Measurements from ENCODE around the gene CTRL.
A peak's percentile ranks its signal among the peaks of the same experiment; 100 is the strongest.
"Not testable (repeated sequence)": the region's sequence is repeated elsewhere in the genome, so short reads cannot be mapped to it uniquely, and the experiment has no call there.

CTRL gene

DNA sequence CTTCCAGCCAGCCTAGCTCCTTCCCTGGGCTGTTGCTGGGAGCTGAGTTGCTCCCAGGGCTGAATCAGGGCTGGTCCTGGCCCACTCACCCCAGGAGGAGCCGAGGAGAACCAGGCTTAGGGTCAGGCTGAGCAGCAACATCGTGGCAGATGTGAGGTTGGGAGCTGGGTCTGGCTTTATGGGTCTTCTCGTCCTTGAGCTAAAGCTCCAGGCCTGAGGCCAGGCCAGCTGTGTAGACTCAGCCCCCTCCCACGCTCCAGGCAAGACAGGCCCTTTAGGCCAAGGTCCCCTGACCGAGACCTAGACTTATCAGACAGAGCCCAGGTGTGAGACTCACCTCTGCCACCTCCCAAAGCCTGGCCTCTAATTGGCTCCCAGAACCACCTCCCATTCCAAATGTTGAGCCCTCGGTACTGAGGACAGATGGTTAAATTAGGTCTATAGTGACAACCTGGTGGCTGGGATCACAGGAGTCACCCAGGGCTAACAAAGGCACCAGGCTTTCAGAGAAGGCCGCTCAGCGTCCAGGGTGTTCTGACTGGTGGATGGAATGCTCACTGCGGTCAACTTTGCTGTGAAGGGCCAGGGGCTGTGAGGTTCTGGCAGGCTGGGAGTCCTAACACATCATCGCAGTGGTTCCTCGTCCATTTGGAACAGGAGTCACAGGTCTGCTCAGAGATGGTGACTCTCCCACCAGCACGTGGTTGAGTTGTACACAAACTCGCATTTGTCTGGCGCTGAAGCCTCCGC is at the start of gene CTRL:
CTRL (minus strand) TSS at position 151 of the 750 bp plus-strand sequence; CDS start at position 141, 10 bp downstream.
- Mint-ChIP-seq H3K4me3 (no peak within 1 kb of the TSS), H3K4me1 (ENCODE audit: low read depth) (peaks cover 18% of the 10 kb centered on the region), H3K9me3 (no peaks in the 10 kb centered on the region), H3K27ac (no peak within 1 kb of the TSS), H3K27me3 (no peaks in the 10 kb centered on the region), H3K36me3 (ENCODE audit: low read depth) (peaks cover 97% of the 10 kb centered on the region)
- intact Hi-C loops (cut with micrococcal nuclease) = loop anchor here (10.0 kb wide), 1 partner anchor 57 kb away; the partner anchor contains the start of gene EDC4

DNA sequence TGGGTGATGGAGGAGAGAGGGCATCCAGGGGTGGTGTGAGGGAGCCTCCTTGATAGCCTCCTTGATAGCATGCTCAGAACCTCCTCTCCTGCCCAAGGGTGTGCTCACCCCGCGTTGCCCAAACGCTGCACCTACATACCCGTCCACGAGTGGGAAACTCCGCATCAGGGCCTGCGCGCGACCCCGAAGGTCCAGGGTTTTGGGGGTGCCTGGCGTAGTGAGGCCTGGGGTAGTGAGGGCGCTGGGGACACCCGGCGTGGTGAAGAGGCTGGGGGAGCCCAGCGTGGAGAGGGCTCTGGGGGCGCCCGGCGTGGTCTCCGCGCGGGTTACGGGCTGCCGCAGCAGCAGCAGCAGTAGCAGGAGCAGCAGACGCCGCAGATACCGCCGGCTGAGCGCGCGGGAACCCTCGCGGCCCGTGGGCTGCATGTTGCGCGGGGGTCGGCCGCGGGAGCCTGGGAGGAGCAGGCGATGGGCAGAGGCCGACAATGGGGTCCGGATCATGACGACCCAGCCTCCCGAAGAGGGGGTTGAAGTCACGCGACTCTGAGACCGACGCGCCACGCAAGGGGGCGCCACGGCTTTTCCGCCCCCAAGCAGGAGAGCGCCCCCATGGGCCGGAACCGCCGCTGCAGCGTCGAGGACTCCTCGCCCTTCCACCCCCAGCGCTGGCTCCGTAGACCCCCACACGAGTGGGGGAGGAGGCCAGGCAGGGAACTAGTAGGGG is 48.5 kb upstream of the CTRL start, which contains the start of gene DPEP3:
DPEP3 (minus strand) TSS at position 545 of the 724 bp plus-strand sequence; CDS start at position 426, 119 bp downstream.
- H3K36me3 Mint-ChIP-seq (ENCODE audit: low read depth) = no peaks in the 10 kb centered on the region
- no peak within 1 kb of the TSS for H3K4me3 Mint-ChIP-seq
- intact Hi-C loops (cut with micrococcal nuclease) = no loop called here
- H3K4me1 Mint-ChIP-seq (ENCODE audit: low read depth) = peaks cover 24% of the 10 kb centered on the region
- no peaks in the 10 kb centered on the region for H3K9me3 Mint-ChIP-seq
- H3K27ac Mint-ChIP-seq = no peak within 1 kb of the TSS
- peaks cover 28% of the 10 kb centered on the region for H3K27me3 Mint-ChIP-seq

DNA sequence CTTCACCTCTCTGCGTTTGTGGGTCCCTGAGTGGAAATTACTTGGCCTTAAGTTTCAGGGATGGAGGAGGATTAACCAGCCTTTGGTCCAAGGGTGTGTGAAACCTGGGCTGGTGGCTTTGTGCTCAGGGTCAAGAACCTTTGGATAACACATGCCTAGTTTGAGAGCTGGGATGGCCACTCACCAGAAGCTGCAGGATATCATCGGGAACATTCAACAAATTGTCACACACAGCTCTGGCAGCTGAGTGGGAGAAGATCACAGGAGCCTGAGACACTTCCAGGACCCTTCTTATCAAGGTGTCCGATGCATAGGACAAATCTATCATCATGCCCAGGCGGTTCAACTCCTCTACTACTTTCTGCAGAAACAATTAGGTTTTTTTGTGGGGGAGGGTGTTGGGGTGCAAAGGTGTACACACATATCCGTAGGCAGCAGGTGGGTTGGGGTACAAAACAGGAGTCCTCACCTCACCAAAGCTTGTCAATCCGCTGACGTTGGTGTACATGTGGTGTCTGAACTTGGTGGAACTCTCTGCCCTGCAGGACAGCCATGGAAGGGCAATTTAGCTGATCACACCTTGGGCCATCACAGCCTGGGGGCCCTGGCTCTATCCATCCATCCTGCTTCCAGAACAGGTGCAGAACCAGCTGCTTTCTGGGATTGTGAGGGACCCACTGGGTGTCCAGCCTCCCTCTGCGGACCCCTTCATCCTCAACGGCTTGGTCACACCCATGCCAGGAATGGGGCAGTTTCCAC is 46.0 kb upstream of the CTRL start:
- Mint-ChIP-seq H3K27ac (no peak overlapping the region), H3K36me3 (ENCODE audit: low read depth) (no peaks in the 10 kb centered on the region), H3K27me3 (peaks cover 34% of the 10 kb centered on the region), H3K9me3 (no peaks in the 10 kb centered on the region), H3K4me3 (no peak overlapping the region), H3K4me1 (ENCODE audit: low read depth) (peaks cover 5% of the 10 kb centered on the region)
- intact Hi-C loops (cut with micrococcal nuclease) = no loop called here

DNA sequence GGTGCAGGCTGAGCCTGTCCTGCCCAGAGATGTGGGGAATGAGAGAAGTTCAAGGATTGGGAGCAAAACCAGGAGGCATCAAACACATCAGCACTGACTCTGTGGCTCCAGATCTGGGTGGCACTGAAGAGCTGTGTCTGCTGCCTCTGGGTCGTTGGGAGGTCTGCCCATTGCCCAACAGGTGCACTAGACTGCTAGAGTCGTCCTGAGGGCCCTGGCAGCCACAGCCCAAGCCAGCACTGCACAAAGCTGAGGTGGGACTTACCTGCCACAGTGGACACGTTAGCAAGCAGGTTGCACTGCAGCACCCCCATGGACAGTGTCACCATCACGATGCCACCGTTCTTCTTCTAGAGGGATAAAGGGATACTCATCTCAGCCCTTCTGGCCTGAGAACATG is 45.3 kb upstream of the CTRL start:
- H3K27me3 Mint-ChIP-seq = peaks cover 31% of the 10 kb centered on the region
- H3K9me3 Mint-ChIP-seq = no peaks in the 10 kb centered on the region
- H3K27ac Mint-ChIP-seq = no peak overlapping the region
- no peak overlapping the region for H3K4me3 Mint-ChIP-seq
- H3K4me1 Mint-ChIP-seq (ENCODE audit: low read depth) = no peaks in the 10 kb centered on the region
- H3K36me3 Mint-ChIP-seq (ENCODE audit: low read depth) = no peaks in the 10 kb centered on the region
- intact Hi-C loops (cut with micrococcal nuclease) = no loop called here

DNA sequence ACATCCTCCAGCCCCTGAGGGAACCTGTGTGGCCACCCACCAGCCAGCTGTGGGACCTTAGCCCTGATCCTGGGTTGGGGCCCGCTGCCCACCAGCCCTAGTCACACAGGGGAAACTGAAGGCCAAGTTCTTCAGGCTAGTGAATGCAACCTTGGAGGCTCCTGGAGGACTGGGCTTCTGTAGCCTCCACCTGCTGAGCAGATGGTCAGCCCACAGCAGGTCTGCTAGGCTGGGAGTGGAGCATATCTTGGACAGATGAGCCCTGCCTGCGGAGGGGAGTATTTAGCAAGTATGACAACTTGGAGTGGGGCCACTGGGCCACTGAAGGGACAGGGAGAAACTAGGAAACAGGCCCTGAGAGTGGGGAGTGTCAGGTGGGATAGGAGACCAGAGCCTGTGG is 44.5 kb upstream of the CTRL start:
- Mint-ChIP-seq H3K36me3 (ENCODE audit: low read depth) (no peaks in the 10 kb centered on the region), H3K27me3 (peaks cover 30% of the 10 kb centered on the region), H3K4me1 (ENCODE audit: low read depth) (no peaks in the 10 kb centered on the region), H3K27ac (no peak overlapping the region), H3K4me3 (no peak overlapping the region), H3K9me3 (no peaks in the 10 kb centered on the region)
- intact Hi-C loops (cut with micrococcal nuclease) = no loop called here

DNA sequence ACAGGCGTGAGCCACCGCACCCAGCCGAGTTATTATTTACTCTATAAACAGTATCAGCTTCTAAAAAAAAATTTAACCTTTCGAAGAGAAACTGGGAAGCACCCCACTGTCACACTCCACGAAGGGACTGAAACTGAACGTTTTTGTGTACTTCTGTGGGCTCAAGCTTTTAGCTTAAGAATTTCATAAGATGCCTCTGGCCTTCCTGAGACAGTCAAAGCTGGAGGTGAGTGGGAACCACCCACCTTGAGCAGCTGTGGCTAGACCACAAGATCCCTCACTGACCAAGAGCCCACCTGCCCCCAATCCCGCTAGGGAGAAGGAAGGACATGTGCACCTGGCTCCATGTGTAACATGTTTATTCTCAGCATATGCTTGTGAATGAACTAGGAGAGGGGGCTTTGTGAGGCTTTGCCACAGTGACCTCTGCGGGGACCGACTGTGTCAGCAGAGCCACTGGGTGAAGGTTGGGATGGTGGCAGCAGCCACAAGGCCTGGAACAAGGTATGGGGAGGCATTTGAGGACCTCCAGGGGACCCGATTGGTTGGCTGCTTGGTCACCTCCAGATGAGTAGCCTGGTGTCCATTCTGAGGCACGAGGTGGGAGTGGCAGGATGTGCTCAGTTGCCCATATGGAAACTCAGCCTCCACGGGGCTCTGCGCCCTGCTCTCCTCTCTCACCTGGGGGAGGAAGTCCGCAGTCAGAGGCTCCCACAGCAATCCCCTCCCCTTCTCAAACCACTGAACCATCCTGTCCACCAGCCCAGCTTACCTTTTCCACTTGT is 43.9 kb upstream of the CTRL start:
- H3K27me3 Mint-ChIP-seq = peaks cover 24% of the 10 kb centered on the region
- H3K4me1 Mint-ChIP-seq (ENCODE audit: low read depth) = no peaks in the 10 kb centered on the region
- intact Hi-C loops (cut with micrococcal nuclease) = no loop called here
- H3K4me3 Mint-ChIP-seq = no peak overlapping the region
- no peaks in the 10 kb centered on the region for H3K9me3 Mint-ChIP-seq
- no peak overlapping the region for H3K27ac Mint-ChIP-seq
- no peaks in the 10 kb centered on the region for H3K36me3 Mint-ChIP-seq (ENCODE audit: low read depth)

DNA sequence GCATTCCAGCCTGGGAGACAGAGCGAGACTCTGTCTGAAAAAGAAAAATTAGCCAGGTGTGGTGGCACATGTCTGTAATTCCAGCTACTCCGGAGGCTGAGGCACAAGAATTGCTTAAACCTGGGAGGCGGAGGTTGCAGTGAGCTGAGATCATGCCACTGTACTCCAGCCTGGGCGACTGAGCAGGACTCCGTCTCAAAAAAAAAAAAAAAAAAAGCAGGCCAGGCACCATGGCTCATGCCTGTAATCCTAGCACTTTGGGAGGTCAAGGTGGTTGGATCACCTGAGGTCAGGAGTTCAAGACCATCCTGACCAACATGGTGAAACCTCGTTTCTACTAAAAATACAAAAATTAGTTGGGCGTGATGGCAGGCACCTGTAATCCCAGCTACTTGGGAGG is 40.6 kb upstream of the CTRL start:
- intact Hi-C loops (cut with micrococcal nuclease) = not testable (repeated sequence)
- peaks cover 16% of the 10 kb centered on the region for H3K4me1 Mint-ChIP-seq (ENCODE audit: low read depth)

DNA sequence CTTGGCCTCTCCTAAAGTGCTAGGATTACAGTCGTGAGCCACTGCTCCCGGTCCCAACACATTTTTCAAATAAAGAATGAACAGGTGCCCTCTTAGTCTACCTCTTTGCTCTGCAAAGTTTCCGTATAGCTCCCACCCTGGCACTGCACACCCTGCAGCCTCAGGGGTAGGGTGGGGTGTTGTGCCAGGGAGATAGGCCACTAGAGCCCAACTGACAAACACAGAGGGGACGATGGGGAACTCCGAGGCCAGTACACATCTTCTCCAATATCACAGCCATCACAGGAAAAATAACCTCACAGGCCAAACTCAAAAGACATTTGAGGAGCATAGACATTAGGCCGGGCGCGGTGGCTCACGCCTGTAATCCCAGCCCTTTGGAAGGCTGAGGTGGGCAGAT is 39.4 kb upstream of the CTRL start:
- Mint-ChIP-seq H3K9me3 (no peaks in the 10 kb centered on the region), H3K36me3 (ENCODE audit: low read depth) (no peaks in the 10 kb centered on the region), H3K27ac (no peak overlapping the region), H3K27me3 (peaks cover 14% of the 10 kb centered on the region), H3K4me1 (ENCODE audit: low read depth) (peaks cover 26% of the 10 kb centered on the region), H3K4me3 (no peak overlapping the region)
- intact Hi-C loops (cut with micrococcal nuclease) = no loop called here

More for the DNA sequence above, 40.6 kb upstream of the CTRL start:
- peaks cover 17% of the 10 kb centered on the region for H3K27me3 Mint-ChIP-seq
- not testable (repeated sequence) for H3K4me3 Mint-ChIP-seq; H3K36me3 Mint-ChIP-seq (ENCODE audit: low read depth); H3K9me3 Mint-ChIP-seq; H3K27ac Mint-ChIP-seq

DNA sequence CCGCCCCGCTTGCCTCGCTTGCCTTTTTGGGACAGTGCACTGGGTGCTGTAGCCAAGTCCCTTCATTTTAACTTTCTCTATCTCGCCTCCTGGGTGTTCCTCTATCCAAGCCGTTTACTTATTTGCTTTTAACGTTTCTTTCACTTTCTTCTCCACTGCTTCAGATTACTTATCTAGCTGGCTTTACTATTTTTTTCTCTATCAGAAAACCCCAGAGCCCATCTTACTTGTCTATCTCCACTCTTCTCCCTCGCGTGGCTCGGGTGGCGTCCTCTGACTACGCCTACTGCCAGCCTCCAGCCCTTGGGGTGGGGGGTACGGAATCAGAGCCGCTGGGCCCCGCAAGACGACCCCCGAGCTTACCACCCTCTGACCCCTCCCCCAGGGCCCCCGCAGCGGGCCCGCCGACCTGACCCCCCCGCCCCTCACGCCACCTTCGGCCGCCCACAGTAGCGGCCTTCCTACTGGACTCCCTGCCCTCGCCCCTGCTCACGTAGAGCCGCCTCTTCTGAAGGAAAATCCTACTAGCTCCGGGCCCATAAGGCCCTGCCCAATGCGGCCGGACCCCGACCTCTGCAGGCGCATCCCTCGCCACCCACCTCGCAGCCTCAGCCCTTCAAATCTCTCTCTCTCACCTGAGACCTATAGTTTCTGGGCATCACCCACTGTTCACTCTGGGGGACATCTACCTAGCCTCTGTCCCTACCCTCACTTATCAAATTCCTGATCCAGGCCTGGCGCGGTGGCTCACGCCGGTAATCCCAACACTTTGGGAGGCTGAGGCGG is 37.8 kb upstream of the CTRL start:
- Mint-ChIP-seq H3K4me1 (ENCODE audit: low read depth) (peaks cover 26% of the 10 kb centered on the region), H3K9me3 (no peaks in the 10 kb centered on the region), H3K36me3 (ENCODE audit: low read depth) (no peaks in the 10 kb centered on the region), H3K4me3 (peak overlapping the region; percentile 96), H3K27ac (peak overlapping the region; percentile 77), H3K27me3 (peaks cover 9% of the 10 kb centered on the region)
- intact Hi-C loops (cut with micrococcal nuclease) = no loop called here

DNA sequence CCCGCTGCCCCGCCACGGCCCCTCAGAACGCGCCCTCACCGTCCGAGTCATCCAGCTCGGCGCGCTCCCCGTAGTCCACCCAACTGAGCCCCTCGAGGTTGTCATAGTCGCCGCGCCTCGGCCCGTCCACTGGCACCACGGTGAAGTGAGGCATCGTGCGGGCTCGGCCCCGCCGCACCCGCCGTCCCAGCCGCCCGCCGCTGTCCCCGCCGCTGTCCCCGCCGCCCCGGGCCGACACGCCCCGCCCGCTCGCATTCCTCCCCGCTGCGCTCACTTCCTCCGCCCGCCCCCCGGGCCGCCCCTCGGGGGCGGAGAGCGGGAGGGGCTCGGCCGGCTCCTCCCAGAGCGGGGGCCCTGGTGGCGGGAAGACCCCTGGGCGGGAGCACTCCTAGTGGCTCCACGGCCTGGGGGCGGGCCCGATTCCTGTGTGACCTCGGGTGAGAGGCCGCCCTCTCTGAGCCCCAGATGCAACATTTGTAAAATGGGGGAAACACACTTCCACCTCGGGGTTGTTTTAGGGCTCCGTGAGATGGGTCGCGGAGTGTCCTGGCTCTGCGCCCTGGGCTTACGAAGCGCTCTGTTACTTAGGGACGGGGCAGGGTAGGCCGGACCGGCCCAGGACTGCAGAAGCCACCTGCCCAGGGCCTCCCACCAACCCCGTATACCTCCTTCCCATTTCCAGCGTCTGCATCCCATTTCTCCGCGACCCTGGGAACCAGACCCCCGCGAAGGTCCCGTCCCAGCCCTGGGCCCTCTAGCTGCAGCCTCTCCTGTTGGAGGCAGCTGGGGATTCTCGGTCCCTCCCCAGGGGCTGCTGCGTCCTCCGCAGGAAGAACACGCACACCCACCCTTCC is 37.0 kb upstream of the CTRL start, which contains the start of gene SLC12A4:
SLC12A4 (minus strand) TSS at position 238 of the 854 bp plus-strand sequence; CDS start at position 154, 84 bp downstream.
- H3K4me1 Mint-ChIP-seq (ENCODE audit: low read depth) = peaks cover 26% of the 10 kb centered on the region
- peaks cover 8% of the 10 kb centered on the region for H3K27me3 Mint-ChIP-seq
- no peaks in the 10 kb centered on the region for H3K36me3 Mint-ChIP-seq (ENCODE audit: low read depth)
- H3K9me3 Mint-ChIP-seq = no peaks in the 10 kb centered on the region
- intact Hi-C loops (cut with micrococcal nuclease) = no loop called here
- H3K27ac Mint-ChIP-seq = peak within 1 kb of the TSS; percentile 77
- H3K4me3 Mint-ChIP-seq = peak within 1 kb of the TSS; percentile 96

DNA sequence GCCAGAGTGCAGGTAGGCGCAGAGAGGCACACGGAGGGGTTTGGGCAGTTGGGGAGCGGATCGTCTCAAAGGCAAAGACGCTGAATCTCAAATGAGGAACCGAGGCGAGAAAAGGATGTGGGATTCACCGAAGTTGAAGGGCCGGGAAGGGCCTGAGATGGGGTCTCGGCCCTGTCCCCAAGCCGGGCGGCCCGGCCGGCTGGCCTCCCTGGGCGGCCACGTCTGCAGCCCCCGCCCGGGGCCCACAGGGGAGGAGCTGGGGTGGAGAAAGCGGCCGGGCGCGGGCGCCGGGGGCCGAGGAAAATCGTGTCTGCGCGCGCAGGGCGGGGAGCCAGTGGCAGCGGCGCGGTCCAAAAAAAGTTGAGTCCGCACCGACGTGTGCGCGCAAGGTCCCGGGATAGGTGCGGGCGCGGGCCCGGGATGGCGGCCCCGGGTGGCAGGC is 36.3 kb upstream of the CTRL start:
- Mint-ChIP-seq H3K36me3 (ENCODE audit: low read depth) (peaks cover 5% of the 10 kb centered on the region), H3K4me1 (ENCODE audit: low read depth) (peaks cover 26% of the 10 kb centered on the region), H3K27me3 (peaks cover 6% of the 10 kb centered on the region), H3K27ac (peak overlapping the region; percentile 77), H3K9me3 (no peaks in the 10 kb centered on the region), H3K4me3 (peak overlapping the region; percentile 96)
- intact Hi-C loops (cut with micrococcal nuclease) = no loop called here

Data from dendritic cell treated with granulocyte-macrophage colony-stimulating factor and Interleukin-4, amounts not matched to agents 40 ng/mL and 50 ng/mL, for 4 days (primary cell).